HL-60 (cell line): ENCODE data around the gene ATP1A3.

ENCODE experiments used
- DNase-seq, 2 experiments: peaks; one replicate each; pipeline ENCODE4 v3.0.0-alpha.2; 2010 to 2020; ENCODE audit warnings: low read depth in 1 of 2, low spot score in 1 of 2
- H3K27ac ChIP-seq: fragments of 250-450 bp; sonication (Bioruptor Pico); replicated peaks from 2 replicates; pipeline ENCODE4 v1.5.1; 2020; ENCODE audit warnings: mild to moderate bottlenecking, moderate library complexity
- H3K27me3 ChIP-seq: fragments of 250-450 bp; sonication (Bioruptor Pico); 2 replicates; pipeline ENCODE4 v1.5.1; 2021; ENCODE audit warnings: mild to moderate bottlenecking, moderate library complexity; ENCODE audit not compliant: insufficient read depth, poor library complexity, severe bottlenecking
- H3K4me3 ChIP-seq: replicated peaks from 2 replicates; pipeline ENCODE4 v1.5.1; 2011; ENCODE audit warnings: mild to moderate bottlenecking, control low read depth, low read length; ENCODE audit not compliant: insufficient read depth
- GABPA ChIP-seq: IDR thresholded peaks from 2 replicates; pipeline ENCODE4 v1.6.1; 2012; ENCODE audit warnings: low read depth
- POLR2AphosphoS5 ChIP-seq: IDR thresholded peaks from 2 replicates; pipeline ENCODE4 v1.6.1; 2012; ENCODE audit warnings: low read depth
- SPI1 ChIP-seq: IDR thresholded peaks from 2 replicates; pipeline ENCODE4 v1.6.1; 2012; ENCODE audit warnings: low read depth, mild to moderate bottlenecking, borderline replicate concordance
- TF ChIP-seq, protein P1 (sequence below): IDR thresholded peaks from 2 replicates; pipeline ENCODE4 v1.6.1; 2012; ENCODE audit warnings: low read depth; ENCODE audit not compliant: insufficient replicate concordance
- TF ChIP-seq, protein P2 (sequence below): IDR thresholded peaks from one replicate; pipeline ENCODE4 v1.5.1; 2011; ENCODE audit warnings: low read length, control low read depth, inconsistent platforms; ENCODE audit not compliant: insufficient read depth

The ATP1A3 gene

DNA sequence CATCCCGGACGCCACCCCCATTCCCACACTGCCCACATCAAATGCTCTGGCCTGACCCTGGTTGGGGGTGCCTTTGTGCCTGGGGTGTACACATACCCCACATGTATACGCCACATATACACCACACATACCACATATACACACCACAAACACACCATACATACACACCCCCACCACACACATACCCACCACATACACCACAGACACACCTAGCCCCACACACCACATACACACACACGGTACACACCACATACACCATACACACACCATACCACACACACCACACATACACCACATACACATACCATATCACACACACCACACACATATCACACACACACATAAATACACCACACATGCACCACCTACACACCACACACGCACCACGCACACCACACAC, 75.9 kb downstream of the ATP1A3 start:
- no peak overlapping the region for H3K4me3 ChIP-seq
- no peak overlapping the region for H3K27ac ChIP-seq
- DNase-seq: no peak
- no peak for TF ChIP-seq SPI1
- H3K27me3 ChIP-seq: peaks cover 55% of the 10 kb centered on the region

DNA sequence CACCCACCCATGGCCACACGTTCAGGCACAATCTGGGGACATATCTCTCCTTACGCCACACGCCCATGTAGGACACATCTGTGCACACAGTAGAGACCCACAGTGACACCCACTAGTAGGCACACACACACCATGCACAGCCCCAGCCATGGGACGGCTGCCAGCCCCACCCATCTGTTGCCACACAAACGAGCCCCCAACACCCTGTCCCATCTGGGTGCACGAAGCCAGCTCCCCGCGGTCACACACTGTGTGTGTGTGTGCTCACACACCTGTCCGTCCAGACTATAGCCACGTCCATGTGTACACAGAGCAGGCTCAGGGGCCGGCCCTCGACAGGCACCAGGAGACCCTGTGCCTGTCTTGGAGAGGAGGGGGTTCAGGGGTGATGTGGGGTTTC, 76.4 kb downstream of the ATP1A3 start:
- TF ChIP-seq SPI1: no peak
- no peak for TF ChIP-seq POLR2AphosphoS5
- TF ChIP-seq, protein P1, sequence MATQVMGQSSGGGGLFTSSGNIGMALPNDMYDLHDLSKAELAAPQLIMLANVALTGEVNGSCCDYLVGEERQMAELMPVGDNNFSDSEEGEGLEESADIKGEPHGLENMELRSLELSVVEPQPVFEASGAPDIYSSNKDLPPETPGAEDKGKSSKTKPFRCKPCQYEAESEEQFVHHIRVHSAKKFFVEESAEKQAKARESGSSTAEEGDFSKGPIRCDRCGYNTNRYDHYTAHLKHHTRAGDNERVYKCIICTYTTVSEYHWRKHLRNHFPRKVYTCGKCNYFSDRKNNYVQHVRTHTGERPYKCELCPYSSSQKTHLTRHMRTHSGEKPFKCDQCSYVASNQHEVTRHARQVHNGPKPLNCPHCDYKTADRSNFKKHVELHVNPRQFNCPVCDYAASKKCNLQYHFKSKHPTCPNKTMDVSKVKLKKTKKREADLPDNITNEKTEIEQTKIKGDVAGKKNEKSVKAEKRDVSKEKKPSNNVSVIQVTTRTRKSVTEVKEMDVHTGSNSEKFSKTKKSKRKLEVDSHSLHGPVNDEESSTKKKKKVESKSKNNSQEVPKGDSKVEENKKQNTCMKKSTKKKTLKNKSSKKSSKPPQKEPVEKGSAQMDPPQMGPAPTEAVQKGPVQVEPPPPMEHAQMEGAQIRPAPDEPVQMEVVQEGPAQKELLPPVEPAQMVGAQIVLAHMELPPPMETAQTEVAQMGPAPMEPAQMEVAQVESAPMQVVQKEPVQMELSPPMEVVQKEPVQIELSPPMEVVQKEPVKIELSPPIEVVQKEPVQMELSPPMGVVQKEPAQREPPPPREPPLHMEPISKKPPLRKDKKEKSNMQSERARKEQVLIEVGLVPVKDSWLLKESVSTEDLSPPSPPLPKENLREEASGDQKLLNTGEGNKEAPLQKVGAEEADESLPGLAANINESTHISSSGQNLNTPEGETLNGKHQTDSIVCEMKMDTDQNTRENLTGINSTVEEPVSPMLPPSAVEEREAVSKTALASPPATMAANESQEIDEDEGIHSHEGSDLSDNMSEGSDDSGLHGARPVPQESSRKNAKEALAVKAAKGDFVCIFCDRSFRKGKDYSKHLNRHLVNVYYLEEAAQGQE: no peak
- no peak for TF ChIP-seq GABPA
- TF ChIP-seq, protein P2, sequence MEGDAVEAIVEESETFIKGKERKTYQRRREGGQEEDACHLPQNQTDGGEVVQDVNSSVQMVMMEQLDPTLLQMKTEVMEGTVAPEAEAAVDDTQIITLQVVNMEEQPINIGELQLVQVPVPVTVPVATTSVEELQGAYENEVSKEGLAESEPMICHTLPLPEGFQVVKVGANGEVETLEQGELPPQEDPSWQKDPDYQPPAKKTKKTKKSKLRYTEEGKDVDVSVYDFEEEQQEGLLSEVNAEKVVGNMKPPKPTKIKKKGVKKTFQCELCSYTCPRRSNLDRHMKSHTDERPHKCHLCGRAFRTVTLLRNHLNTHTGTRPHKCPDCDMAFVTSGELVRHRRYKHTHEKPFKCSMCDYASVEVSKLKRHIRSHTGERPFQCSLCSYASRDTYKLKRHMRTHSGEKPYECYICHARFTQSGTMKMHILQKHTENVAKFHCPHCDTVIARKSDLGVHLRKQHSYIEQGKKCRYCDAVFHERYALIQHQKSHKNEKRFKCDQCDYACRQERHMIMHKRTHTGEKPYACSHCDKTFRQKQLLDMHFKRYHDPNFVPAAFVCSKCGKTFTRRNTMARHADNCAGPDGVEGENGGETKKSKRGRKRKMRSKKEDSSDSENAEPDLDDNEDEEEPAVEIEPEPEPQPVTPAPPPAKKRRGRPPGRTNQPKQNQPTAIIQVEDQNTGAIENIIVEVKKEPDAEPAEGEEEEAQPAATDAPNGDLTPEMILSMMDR: no peak
- Histone ChIP-seq H3K27me3 (peaks cover 57% of the 10 kb centered on the region), H3K27ac (no peak overlapping the region), H3K4me3 (no peak overlapping the region)
- no peak for DNase-seq
